IPS-NIHi7 (cell line): ENCODE data around the gene TM7SF2.
A peak's percentile ranks its signal among the peaks of the same experiment; 100 is the strongest.
"Not testable (repeated sequence)": the region's sequence is repeated elsewhere in the genome, so short reads cannot be mapped to it uniquely, and the experiment has no call there.

Experiments
- DNase-seq: peaks from one replicate; pipeline ENCODE4 v3.0.0; 2012; ENCODE audit warnings: mixed read lengths; ENCODE audit errors: extremely low spot score

The TM7SF2 gene

DNA sequence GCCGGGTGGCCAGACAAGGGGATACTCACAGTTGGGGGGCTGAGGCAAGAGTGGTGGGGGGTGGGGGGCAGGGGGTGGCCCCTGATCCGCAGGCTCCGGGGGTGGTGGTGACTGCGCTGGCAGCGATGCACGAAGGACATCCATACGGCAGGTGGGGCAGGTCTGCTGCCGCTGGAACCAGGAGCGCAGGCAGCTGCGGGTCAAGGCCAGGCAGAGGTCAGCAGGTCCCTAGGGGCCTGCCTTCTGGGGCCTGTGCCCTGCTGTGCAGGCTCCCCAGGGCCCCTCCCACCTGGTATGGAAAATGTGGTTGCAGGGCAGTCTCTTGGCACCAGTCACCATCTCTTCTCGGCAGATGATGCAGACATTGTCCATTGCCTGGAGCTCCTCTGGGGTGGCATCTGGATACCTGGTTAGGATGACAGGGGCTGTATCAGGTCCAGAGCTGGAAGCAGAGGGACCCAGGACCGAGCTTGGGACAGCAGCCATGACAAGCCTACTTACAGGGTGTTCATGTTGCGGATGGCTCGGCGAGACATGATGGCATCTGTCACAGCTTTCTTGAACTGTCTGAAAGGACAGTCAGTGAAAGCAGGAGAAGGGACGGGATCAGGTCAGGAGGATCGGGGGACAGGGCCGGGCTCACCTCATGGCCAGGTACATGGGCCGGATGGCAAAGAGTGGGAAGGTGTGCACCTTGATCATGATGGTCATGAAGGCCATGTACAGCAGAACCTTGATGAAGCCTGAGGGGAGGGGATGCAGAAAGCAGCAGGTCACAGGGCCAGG lies 19.2 kb downstream of the TM7SF2 start:
- DNase-seq: no peak

GRCh38 chr11:65131417-65131776 lies 19.7 kb downstream of the TM7SF2 start:
- no peak for DNase-seq

GRCh38 chr11:65131895-65132237 lies 20.2 kb downstream of the TM7SF2 start:
- no peak for DNase-seq

DNA sequence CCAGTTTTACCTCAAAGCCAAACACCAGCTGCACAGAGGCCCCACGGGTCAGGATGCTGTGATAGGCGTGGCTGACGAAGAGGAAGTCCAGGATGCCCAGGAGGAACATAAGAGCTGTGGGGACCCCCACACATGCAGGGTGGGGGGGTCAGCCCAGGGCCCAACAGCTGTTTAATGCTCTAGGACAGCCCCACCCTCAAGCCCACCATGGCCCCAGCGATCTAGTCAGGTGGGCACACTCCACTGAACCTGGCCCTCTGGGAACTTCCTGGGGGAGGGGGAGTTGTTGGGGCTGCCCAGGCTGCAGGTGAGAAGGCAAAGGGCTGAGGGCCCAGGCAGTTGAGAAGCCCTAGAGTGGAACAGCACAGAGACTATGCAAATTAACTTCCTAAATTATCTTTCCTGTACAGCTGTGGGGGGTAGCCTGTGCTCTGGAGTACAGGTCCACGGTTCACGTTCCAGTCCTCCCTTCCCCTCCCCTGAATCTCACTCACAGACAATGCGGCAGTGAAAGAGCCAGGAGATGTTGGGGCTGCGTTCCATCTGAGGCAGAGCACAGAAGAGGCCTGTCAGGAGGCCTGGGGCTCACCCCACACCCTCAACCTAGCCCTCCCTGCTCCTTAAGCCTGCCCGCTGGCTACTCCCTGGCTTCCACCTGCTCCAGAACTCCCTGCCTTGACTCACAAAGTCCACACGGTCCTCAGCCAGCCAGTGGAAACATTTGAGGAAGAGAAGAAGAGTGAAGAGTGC lies 20.7 kb downstream of the TM7SF2 start:
- no peak for DNase-seq

- peak; percentile 70 for DNase-seq
Observed at GRCh38 chr11:65132988-65133700, 21.5 kb downstream of the TM7SF2 start.

DNA sequence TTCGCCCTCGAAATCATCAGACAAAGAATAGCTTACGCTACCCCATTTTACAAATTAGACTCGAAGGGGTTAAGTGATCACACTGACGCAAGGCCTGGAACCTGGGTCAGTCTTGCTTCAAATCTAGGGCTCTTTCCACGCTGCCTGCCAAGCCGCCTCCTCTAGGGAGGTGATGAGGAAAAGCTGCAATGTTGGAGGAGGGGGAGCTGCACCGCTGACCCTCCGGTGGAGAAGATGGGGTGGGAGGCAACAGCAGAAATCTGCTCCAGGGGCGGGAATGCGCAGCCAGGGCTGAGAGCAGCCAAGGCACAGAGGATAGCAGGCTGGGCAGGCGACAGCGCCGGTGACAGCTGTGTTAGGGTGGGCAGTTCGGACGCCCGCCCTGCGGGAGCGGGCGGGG lies 22.1 kb downstream of the TM7SF2 start:
- DNase-seq: no peak

DNA sequence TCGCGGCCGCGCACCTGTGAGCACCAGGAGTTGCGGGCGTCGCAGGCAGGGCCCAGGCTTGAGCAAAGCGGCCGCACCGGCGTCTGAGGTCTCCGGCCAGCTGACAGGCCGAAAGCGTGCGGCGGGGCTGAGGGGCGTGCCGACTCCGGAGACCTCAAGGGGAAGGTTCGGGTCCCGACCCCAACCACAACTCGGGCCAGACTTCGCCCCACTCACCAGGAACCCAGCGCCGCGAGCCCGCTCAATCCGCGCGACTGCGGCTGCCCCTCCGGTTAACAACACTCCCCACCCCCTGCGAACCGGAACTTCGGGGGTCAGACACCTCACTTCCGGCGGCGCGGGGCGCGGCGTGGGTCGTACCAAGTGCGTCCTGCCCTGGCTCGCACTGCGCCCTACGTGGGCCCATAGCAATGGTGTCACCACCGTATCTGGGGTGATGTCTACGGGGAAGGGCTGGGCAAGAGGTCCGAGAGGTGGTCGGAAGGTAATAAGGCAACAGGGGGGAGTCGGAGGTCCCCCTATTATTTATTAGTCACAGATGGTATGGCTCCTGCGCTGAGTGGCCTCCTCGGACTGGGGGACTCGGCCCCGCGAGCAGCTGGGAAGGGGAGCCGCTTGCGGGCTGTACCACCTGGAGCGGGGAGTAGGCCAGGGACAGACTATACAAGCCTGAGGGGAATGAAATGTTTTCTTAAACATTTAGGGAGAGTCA lies 22.7 kb downstream of the TM7SF2 start, which contains the start of gene SYVN1:
Gene SYVN1 (minus strand): TSS at position 280 of the 712 bp plus-strand sequence. CDS start 918 bp downstream, outside the sequence.
- DNase-seq: peak; percentile 87

DNA sequence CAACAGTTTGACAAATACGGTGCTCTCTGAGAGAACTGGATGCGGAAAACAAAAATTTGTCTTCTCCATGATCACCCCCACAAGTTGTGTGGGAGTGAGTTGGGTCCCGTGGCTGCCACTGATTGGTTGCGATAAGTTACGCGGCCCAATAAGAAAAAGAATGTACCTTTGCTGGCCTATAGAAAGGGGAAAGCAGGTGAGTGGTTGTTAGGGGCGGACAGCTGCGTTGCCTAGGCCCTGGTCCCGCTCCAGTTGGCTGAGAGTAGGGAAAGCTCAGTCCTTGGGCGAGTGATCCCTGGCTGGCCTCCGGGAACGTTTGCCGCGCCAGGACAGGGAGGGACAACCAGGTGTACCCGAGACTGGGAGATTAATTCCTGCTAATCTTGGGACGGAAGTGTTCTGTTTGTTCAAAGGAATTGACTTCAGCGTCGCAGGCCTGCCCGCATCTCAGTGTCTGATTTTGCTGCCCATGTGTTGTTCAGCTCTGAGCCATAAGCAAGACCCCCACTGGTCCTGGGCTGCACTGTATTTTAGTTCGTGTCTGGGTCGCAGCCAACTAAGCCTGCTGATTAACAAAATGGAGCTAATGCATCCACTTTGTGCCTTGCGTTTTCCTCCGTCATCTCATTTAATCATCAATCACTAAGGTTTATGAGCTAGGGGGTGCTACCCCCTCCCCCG lies 23.4 kb downstream of the TM7SF2 start:
- peak; percentile 99 for DNase-seq

GRCh38 chr11:65135633-65136145 lies 24.0 kb downstream of the TM7SF2 start:
- no peak for DNase-seq

DNA sequence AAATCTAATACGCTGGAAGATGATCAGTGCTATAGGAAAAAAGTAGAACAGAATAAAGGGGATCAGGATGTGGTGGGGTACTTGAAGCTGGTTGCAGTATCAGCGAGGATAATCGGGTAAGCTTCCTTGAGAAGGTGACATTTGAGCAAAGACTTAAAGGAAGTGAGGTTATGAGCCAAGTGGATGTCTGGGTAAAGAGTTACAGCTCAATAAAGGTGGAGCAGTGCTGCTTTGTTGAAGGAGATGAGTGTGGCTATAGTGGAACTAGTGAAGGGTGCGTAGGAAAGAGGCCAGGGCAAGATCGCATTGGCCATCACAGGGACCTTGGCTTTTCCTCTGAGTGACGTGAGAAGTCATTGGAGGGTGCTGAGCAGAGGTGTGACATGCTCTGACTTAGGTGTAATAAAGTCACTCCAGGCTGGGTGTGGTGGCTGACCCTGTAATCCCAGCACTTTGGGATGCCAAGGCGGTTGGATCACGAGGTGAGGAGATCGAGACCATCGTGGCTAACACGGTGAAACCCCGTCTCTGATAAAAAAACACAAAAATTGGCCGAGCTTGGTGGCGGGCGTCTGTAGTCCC lies 24.9 kb downstream of the TM7SF2 start:
- no peak for DNase-seq

GRCh38 chr11:65141896-65142494 lies 30.3 kb downstream of the TM7SF2 start:
- no peak for DNase-seq

DNA sequence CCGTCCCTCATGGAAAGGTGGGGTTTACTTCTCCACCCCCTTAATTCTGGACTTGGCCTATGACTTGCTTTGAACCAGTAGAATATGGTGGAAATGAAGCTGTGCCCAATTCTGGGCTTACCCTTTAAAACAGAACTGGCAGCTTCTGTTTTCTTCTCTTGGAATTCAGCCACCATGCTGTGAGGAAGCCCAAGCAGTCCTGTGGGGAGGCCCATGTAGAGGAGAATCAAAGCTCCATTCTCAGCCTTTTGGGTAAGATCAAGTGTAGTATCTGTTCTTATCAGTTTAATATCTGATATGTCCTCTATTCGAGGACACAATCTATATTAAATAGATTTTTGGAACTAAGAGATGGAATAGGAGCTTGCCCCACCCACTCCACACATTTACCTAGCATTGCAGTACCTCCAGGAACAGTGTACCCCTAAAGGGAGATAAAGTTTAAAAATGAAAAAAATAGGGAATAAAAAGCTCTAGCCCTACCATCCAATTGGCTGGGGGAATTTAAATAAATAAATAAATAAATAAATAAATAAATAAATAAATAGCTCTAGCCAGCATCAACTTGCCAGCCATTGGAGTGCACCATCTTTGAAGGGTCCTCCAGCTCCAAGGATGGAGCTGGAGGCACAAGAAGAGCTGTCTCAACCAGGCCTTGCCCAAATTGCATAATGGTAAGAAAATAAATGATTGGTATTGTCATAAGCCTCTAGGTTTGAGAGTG lies 35.8 kb downstream of the TM7SF2 start:
- no peak for DNase-seq

GRCh38 chr11:65148657-65149056 lies 37.0 kb downstream of the TM7SF2 start:
- no peak for DNase-seq

DNA sequence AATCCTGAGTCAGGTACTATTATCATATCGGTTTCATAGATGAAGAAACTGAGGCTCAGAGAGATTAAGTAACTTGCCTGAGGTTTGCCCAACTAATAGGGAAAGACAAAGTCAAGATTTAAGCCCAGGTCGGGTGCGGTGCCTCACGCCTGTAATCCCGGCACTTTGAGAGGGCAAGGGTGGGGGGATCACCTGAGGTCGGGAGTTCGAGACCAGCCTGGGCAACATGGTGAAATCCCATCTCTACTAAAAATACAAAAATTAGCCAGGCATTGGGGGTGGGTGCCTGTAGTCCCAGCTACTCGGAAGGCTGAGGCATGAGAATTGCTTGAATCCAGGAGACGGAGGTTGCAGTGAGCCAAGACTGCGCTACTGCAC lies 38.4 kb downstream of the TM7SF2 start:
- not testable (repeated sequence) for DNase-seq

GRCh38 chr11:65150509-65151299 lies 39.0 kb downstream of the TM7SF2 start:
- no peak for DNase-seq

DNA sequence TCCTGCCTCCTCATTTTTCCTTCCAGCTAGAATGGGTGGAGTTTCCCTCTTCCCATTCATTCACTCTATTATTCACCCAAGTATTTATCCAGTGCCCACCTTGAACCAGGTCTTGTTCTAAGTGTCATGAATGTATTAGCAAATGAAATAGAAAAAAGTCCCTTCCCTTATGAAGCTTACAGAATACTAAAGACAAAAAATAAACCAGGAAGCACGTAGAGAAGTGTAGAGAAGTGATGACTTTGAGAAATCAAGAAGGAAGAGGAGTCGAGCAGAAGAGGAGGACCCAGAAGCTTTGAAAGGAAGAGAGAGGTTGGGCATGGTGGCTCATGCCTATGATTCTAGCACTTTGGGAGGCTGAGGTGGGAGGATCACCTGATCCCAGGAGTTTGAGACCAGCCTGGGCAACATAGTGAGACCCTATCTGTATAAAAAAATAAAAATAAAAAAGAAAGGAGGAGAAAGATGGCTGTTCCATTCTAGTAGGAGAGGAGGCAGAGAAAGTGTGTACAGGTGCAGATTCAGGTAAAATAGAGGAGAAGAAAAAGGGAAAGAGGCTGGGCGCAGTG lies 39.7 kb downstream of the TM7SF2 start:
- DNase-seq: no peak

GRCh38 chr11:65152122-65152521 lies 40.5 kb downstream of the TM7SF2 start:
- no peak for DNase-seq

- DNase-seq: no peak
Observed at GRCh38 chr11:65156256-65156655, 44.6 kb downstream of the TM7SF2 start.

- no peak for DNase-seq
Observed at GRCh38 chr11:65156926-65157325, 45.3 kb downstream of the TM7SF2 start.
